Left ventricle myocardium inferior (tissue), 1 donor: ENCODE data around the gene INTS14. TPM values are rescaled to one million over a fixed set of nuclear protein-coding genes. Genes with fewer than 3 reads are reported as not detected.
A peak's percentile ranks its signal among the peaks of the same experiment; 100 is the strongest.

Experiments
- DNase-seq: peaks from one replicate; pipeline ENCODE4 v3.0.0-alpha.2; 2020
- H3K27ac ChIP-seq: fragments of 200-600 bp; replicated peaks from 2 replicates; pipeline ENCODE4 v1.8.0; 2021
- H3K27me3 ChIP-seq: fragments of 200-600 bp; 2 replicates; pipeline ENCODE4 v1.8.0; 2021; ENCODE audit warnings: low read depth
- H3K36me3 ChIP-seq: fragments of 200-600 bp; 2 replicates; pipeline ENCODE4 v1.8.0; 2021
- H3K4me1 ChIP-seq: fragments of 200-600 bp; 2 replicates; pipeline ENCODE4 v1.8.0; 2021
- H3K4me3 ChIP-seq: fragments of 200-600 bp; 2 replicates; pipeline ENCODE4 v1.8.0; 2021; ENCODE audit warnings: mild to moderate bottlenecking, moderate library complexity
- H3K9me3 ChIP-seq: fragments of 200-600 bp; replicated peaks from 2 replicates; pipeline ENCODE4 v1.8.0; 2021
- intact Hi-C: fragments of 100-400 bp; cut with micrococcal nuclease; formaldehyde crosslinking; loops from one replicate; pipeline ENCODE4 v1.11.0; 2022
- total RNA-seq: library from RNA; stranded (reverse); fragmentation: NEBNext Ultra II Directional; extraction: Animal tissue kit (Norgen Biotek cat#: 25700); gene quantifications from one replicate; pipeline ENCODE4 v1.2.1, GENCODE V29; 2021
- TF ChIP-seq, protein P1 (sequence below): fragments of 200-600 bp; IDR thresholded peaks from 2 replicates; pipeline ENCODE4 v1.8.0; 2021; ENCODE audit warnings: antibody characterized with exemption, mild to moderate bottlenecking, borderline replicate concordance
- donor health status: DM: no; HTN: yes; CAD: no; lungs with severe emphysema.

INTS14 gene
- total RNA-seq, 1 donor from 2014 or later, result 12.2 TPM

- no peaks in the 10 kb centered on the region for H3K36me3 ChIP-seq
- intact Hi-C loops, result no loop called here
- TF ChIP-seq, protein P1, sequence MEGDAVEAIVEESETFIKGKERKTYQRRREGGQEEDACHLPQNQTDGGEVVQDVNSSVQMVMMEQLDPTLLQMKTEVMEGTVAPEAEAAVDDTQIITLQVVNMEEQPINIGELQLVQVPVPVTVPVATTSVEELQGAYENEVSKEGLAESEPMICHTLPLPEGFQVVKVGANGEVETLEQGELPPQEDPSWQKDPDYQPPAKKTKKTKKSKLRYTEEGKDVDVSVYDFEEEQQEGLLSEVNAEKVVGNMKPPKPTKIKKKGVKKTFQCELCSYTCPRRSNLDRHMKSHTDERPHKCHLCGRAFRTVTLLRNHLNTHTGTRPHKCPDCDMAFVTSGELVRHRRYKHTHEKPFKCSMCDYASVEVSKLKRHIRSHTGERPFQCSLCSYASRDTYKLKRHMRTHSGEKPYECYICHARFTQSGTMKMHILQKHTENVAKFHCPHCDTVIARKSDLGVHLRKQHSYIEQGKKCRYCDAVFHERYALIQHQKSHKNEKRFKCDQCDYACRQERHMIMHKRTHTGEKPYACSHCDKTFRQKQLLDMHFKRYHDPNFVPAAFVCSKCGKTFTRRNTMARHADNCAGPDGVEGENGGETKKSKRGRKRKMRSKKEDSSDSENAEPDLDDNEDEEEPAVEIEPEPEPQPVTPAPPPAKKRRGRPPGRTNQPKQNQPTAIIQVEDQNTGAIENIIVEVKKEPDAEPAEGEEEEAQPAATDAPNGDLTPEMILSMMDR, result peak; percentile 85
- no peak for DNase-seq
- no peaks in the 10 kb centered on the region for H3K9me3 ChIP-seq
- no peak overlapping the region for H3K27ac ChIP-seq
- peaks cover 27% of the 10 kb centered on the region for H3K4me1 ChIP-seq
- H3K27me3 ChIP-seq, result no peaks in the 10 kb centered on the region
- no peak overlapping the region for H3K4me3 ChIP-seq
Measured at GRCh38 chr15:65638681-65639089, 27.8 kb upstream of the INTS14 start.

- H3K36me3 ChIP-seq, result no peaks in the 10 kb centered on the region
- no peaks in the 10 kb centered on the region for H3K9me3 ChIP-seq
- no peak overlapping the region for H3K4me3 ChIP-seq
- no peaks in the 10 kb centered on the region for H3K27me3 ChIP-seq
- H3K27ac ChIP-seq, result no peak overlapping the region
- TF ChIP-seq, protein P1, result no peak
- DNase-seq, result no peak
- intact Hi-C loops, result no loop called here
- H3K4me1 ChIP-seq, result peaks cover 24% of the 10 kb centered on the region
Measured at GRCh38 chr15:65638109-65638508, 27.2 kb upstream of the INTS14 start.

DNA sequence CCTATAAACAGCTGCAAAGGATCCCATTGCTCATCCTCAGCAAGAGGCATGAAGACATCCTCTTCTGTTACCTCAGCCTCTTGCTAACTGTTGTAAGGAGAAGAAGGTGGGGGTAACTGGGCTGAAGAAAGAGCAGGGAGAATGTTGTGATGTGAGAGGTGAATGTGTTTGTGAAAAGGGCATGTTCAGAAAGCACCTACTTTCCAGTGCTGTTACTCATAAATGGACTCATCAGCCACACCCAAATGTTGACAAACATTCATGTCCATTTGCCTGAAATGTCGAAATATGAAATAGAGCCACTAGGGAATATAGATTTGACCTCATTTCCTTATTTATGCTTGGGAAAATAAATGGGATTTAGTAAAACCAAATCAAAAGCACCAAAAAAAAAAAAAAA, 23.4 kb upstream of the INTS14 start:
- no peaks in the 10 kb centered on the region for H3K9me3 ChIP-seq
- peaks cover 7% of the 10 kb centered on the region for H3K4me1 ChIP-seq
- H3K27me3 ChIP-seq, result no peaks in the 10 kb centered on the region
- no peak for DNase-seq
- no peak overlapping the region for H3K4me3 ChIP-seq
- intact Hi-C loops, result no loop called here
- TF ChIP-seq, protein P1, result no peak
- H3K36me3 ChIP-seq, result no peaks in the 10 kb centered on the region
- H3K27ac ChIP-seq, result no peak overlapping the region

DNA sequence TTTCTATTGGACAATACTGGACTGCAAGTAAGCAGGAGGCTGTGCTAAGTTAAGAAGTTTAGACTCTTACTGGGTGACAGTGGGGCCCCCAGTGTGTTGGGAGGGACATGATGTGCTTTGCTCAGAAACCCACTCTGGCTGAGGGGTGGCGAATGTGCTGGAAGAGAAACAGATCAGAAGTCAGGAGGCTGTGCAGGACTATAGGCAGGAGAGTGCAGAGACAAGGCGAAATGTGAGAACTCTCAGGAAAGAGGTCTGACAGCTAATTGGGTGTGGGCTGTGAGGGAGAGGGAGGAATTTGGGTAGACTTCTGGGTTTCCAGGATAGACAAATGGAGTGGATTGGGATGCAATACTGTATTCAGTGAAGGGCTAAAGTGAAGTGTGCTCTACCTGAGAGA, 22.8 kb upstream of the INTS14 start:
- Histone ChIP-seq H3K9me3 (no peaks in the 10 kb centered on the region), H3K36me3 (no peaks in the 10 kb centered on the region), H3K27ac (no peak overlapping the region), H3K4me3 (no peak overlapping the region), H3K4me1 (peaks cover 4% of the 10 kb centered on the region), H3K27me3 (no peaks in the 10 kb centered on the region)
- intact Hi-C loops, result no loop called here
- no peak for DNase-seq
- TF ChIP-seq, protein P1, result no peak

- no peak overlapping the region for H3K27ac ChIP-seq
- no peaks in the 10 kb centered on the region for H3K4me1 ChIP-seq
- intact Hi-C loops, result no loop called here
- no peak overlapping the region for H3K4me3 ChIP-seq
- no peaks in the 10 kb centered on the region for H3K27me3 ChIP-seq
- TF ChIP-seq, protein P1, result no peak
- H3K9me3 ChIP-seq, result no peaks in the 10 kb centered on the region
- H3K36me3 ChIP-seq, result no peaks in the 10 kb centered on the region
- no peak for DNase-seq
Measured at GRCh38 chr15:65632780-65633375, 21.9 kb upstream of the INTS14 start.
